HFF-Myc (cell line): ENCODE measurements around the gene MERTK.
"Not testable (repeated sequence)": the region's sequence is repeated elsewhere in the genome, so short reads cannot be mapped to it uniquely, and the experiment has no call there.

Source experiments
- DNase-seq: peaks from one replicate; pipeline ENCODE4 v3.0.0-alpha.2; 2011; ENCODE audit warnings: low read depth; ENCODE audit errors: extremely low read depth
- H3K4me3 ChIP-seq: replicated peaks from 2 replicates; pipeline ENCODE4 v1.5.1; 2011; ENCODE audit warnings: low read depth, mild to moderate bottlenecking, control low read depth, low read length
- CTCF ChIP-seq: IDR thresholded peaks from 2 replicates; pipeline ENCODE4 v1.5.1; 2012; ENCODE audit warnings: mild to moderate bottlenecking, low read depth, low read length, control low read depth; ENCODE audit errors: missing control alignments

The MERTK gene

GRCh38 chr2:111903930-111904439, 5.6 kb downstream of the MERTK start:
- no peak overlapping the region for H3K4me3 ChIP-seq
- no peak for DNase-seq
- no peak for TF ChIP-seq CTCF

- DNase-seq = no peak
- H3K4me3 ChIP-seq = no peak overlapping the region
- no peak for TF ChIP-seq CTCF
Observed at GRCh38 chr2:111904726-111905474, 6.5 kb downstream of the MERTK start.

- not testable (repeated sequence) for DNase-seq
Observed at GRCh38 chr2:111905475-111905869, 7.1 kb downstream of the MERTK start.

GRCh38 chr2:111905990-111906735, 7.8 kb downstream of the MERTK start:
- no peak for DNase-seq
- TF ChIP-seq CTCF = no peak
- no peak overlapping the region for H3K4me3 ChIP-seq

More at GRCh38 chr2:111905475-111905869, 7.1 kb downstream of the MERTK start:
- H3K4me3 ChIP-seq = not testable (repeated sequence)

GRCh38 chr2:111908578-111908977, 10.2 kb downstream of the MERTK start:
- no peak overlapping the region for H3K4me3 ChIP-seq
- TF ChIP-seq CTCF = no peak
- DNase-seq = no peak

- no peak overlapping the region for H3K4me3 ChIP-seq
- no peak for DNase-seq
- no peak for TF ChIP-seq CTCF
Observed at GRCh38 chr2:111909079-111909478, 10.7 kb downstream of the MERTK start.

DNA sequence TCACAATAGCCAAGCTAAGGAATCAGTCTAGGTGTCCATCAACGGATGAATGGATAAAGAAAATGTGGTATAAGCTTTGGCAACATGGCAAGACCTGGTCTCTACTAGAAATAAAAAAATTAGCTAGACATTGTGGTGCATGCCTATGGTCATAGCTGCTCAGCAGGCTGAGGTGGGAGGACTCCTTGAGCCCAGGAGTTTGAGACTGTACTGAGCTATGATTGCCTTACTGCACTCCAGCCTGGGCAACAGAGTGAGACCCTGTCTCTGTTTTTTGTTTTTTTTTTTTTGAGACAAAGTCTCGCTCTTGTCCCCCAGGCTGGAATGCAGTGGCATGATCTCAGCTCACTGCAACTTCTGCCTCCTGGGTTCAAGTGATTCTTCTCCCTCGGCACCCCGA, 11.6 kb downstream of the MERTK start:
- H3K4me3 ChIP-seq, DNase-seq: not testable (repeated sequence)
